Thoracic aorta (tissue), 2 donors: ENCODE data around the gene CACNG5. TPM values are rescaled to one million over a fixed set of nuclear protein-coding genes. Genes with fewer than 3 reads are reported as not detected.

Source experiments
- ATAC-seq: fragments of 150-250 bp; one replicate; pipeline ENCODE4 v1.8.0; 2017; ENCODE audit warnings: low read depth; ENCODE audit not compliant: insufficient number of reproducible peaks, low FRiP score
- DNase-seq: peaks from one replicate; pipeline ENCODE4 v3.0.0-alpha.2; 2020; ENCODE audit warnings: low spot score
- H3K27ac ChIP-seq, 2 donors: fragments of 200-600 bp; sonication (generic); 1 replicate in 1 of 2; 2 replicates in 1 of 2; pipeline ENCODE4 v1.5.1; 2016; ENCODE audit warnings: mild to moderate bottlenecking in 2 of 2, moderate library complexity in 2 of 2
- H3K27me3 ChIP-seq: fragments of 200-600 bp; sonication (generic); replicated peaks from 2 replicates; pipeline ENCODE4 v1.6.0; 2016; ENCODE audit warnings: mild to moderate bottlenecking; ENCODE audit not compliant: insufficient read depth
- H3K36me3 ChIP-seq: fragments of 200-600 bp; sonication (generic); one replicate; pipeline ENCODE4 v1.5.1; 2016
- H3K4me1 ChIP-seq, 2 donors: fragments of 200-600 bp; sonication (generic); 1 replicate in 1 of 2; 2 replicates in 1 of 2; pipeline versions ENCODE4 v1.5.1 to v1.6.0; 2016; ENCODE audit warnings: low read depth in 2 of 2, mild to moderate bottlenecking in 1 of 2; ENCODE audit not compliant: control insufficient read depth in 1 of 2
- H3K4me3 ChIP-seq: fragments of 200-600 bp; sonication (generic); 2 replicates; pipeline ENCODE4 v1.5.1; 2016; ENCODE audit warnings: mild to moderate bottlenecking
- H3K9me3 ChIP-seq: fragments of 200-600 bp; sonication (generic); 2 replicates; pipeline ENCODE4 v1.5.1; 2016
- total RNA-seq, 2 donors: library from RNA; depleted of rRNA; stranded (reverse); fragments of >200 nt; gene quantifications; one replicate each; pipeline versions ENCODE4 v1.1.0 to v1.2.3, GENCODE V29; 2016
- TF ChIP-seq, protein P1 (sequence below): fragments of 200-600 bp; sonication (generic); IDR thresholded peaks from one replicate; pipeline ENCODE4 v1.5.1; 2019; ENCODE audit warnings: antibody characterized with exemption

CACNG5 gene
- total RNA-seq, 2 donors from 2014 or later: not detected

DNA sequence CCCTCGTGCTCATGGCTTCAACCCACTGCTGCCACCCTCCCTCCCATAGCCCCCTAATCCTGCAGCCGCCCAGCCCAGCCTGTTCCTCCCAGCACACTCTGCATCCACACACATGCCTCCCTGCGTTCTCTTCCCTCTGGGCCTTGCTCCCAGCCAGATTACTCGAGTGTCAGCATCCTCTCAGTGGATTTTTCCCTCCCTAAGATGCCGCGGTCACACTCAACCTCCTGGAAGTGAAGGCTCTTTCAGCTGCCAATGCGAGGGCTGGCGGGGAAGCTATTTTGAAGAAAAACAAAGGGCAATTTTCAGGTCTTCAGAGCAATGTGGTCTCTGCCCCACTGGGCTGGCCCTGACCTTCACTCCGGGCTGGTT, 23.2 kb upstream of the CACNG5 start:
- TF ChIP-seq, protein P1, sequence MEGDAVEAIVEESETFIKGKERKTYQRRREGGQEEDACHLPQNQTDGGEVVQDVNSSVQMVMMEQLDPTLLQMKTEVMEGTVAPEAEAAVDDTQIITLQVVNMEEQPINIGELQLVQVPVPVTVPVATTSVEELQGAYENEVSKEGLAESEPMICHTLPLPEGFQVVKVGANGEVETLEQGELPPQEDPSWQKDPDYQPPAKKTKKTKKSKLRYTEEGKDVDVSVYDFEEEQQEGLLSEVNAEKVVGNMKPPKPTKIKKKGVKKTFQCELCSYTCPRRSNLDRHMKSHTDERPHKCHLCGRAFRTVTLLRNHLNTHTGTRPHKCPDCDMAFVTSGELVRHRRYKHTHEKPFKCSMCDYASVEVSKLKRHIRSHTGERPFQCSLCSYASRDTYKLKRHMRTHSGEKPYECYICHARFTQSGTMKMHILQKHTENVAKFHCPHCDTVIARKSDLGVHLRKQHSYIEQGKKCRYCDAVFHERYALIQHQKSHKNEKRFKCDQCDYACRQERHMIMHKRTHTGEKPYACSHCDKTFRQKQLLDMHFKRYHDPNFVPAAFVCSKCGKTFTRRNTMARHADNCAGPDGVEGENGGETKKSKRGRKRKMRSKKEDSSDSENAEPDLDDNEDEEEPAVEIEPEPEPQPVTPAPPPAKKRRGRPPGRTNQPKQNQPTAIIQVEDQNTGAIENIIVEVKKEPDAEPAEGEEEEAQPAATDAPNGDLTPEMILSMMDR: no peak
- DNase-seq: no peak
- H3K4me3 ChIP-seq: no peak overlapping the region

DNA sequence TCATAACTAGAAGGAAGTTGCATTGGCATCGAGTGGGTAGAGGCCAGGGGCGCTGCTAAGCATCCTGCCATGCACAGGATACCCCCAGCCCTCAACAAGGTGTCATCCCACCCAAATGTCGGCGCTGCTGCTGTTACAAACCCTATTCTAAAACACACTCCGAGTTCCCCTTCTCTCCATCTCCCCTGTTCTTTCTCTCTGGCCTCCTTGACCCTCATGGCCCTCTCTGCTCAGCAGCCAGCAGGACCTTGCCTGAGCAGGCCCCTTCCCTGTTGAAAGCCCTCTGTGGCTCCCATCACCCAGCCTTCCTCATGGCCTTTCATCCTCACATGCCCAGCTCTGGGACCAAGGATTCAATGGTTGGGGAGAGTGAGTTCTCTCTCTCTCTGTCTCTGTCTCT, 22.3 kb upstream of the CACNG5 start:
- Histone ChIP-seq H3K27me3 (no peaks in the 10 kb centered on the region), H3K4me3 (no peak overlapping the region), H3K9me3 (no peaks in the 10 kb centered on the region), H3K27ac (no peak overlapping the region), H3K36me3 (no peaks in the 10 kb centered on the region), H3K4me1 (no peaks in the 10 kb centered on the region)
- TF ChIP-seq, protein P1: no peak
- ATAC-seq: no peak
- no peak for DNase-seq

More for the DNA sequence above, 23.2 kb upstream of the CACNG5 start:
- H3K36me3 ChIP-seq: no peaks in the 10 kb centered on the region
- no peak for ATAC-seq
- no peaks in the 10 kb centered on the region for H3K27me3 ChIP-seq
- no peaks in the 10 kb centered on the region for H3K4me1 ChIP-seq
- no peaks in the 10 kb centered on the region for H3K9me3 ChIP-seq
- H3K27ac ChIP-seq: no peak overlapping the region

DNA sequence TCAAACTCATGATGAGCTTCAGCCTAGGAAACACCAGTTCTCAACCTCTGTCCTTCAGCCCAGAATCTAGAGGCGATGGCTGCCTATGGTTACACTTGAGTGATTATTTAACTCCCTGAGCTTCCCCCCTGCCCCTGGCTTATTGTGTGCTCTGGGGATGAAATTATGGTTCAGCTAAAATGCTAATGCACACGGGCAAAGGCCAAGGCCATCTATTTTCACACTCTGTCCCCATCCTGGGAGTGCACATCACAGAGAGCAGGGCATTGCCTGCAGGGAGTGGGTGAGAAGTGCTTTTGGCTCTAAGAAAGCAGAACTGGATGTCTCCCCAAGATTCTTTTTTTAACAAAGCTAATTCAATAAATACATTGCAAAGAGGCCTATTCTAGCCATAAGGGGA, 21.6 kb upstream of the CACNG5 start:
- DNase-seq: no peak
- Histone ChIP-seq H3K27me3 (no peaks in the 10 kb centered on the region), H3K4me1 (no peaks in the 10 kb centered on the region), H3K9me3 (no peaks in the 10 kb centered on the region), H3K36me3 (no peaks in the 10 kb centered on the region), H3K27ac (no peak overlapping the region), H3K4me3 (no peak overlapping the region)
- TF ChIP-seq, protein P1: no peak
- no peak for ATAC-seq

DNA sequence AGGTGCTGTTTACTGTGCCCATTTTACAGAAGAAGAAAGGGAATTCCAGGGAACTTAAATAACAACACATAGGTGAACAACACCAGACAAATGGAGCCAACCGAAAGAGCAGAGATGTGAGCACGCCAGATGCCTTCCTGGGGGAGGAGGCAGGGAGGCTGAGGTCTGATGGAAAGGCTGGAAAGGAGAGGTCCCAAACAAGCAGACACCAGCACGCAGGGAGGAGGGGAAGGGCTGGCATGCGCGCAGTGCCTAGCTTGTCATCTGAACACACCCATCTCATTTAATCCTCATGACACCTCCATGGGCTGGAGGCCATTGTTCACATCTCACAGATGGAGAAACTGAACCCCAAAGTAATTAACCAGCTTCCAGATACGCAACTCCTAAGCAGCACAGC, 20.9 kb upstream of the CACNG5 start:
- Histone ChIP-seq H3K4me1 (no peaks in the 10 kb centered on the region), H3K4me3 (no peak overlapping the region), H3K36me3 (no peaks in the 10 kb centered on the region), H3K27ac (no peak overlapping the region), H3K27me3 (no peaks in the 10 kb centered on the region), H3K9me3 (no peaks in the 10 kb centered on the region)
- no peak for ATAC-seq
- DNase-seq: no peak
- TF ChIP-seq, protein P1: no peak

DNA sequence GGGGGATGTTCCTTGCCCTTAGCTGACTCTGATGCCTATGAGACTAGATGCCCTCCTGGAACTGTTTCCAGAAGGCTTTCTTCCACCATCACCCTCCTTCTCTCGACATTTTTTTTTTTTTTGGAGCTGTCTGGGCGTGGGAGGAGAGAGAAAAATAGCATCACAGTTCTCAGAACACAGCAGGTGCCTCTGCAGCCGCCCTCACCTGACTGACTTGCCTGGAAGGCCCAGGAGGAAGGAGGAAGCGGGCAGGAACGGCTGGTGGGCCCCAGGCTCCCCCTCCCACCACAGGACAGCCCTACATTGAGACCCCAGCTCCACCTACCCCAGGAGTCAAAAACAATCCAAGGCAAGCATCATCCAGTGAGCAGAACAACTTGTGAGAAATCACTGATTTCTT, 20.3 kb upstream of the CACNG5 start:
- Histone ChIP-seq H3K27ac (no peak overlapping the region), H3K36me3 (no peaks in the 10 kb centered on the region), H3K9me3 (no peaks in the 10 kb centered on the region), H3K4me1 (no peaks in the 10 kb centered on the region), H3K27me3 (no peaks in the 10 kb centered on the region), H3K4me3 (no peak overlapping the region)
- DNase-seq (no peak), ATAC-seq (no peak)
- TF ChIP-seq, protein P1: no peak
